HUES48 (cell line): ENCODE measurements around the gene ZNF236.

Experiments
- H3K27ac ChIP-seq: one replicate; pipeline ENCODE4 v1.7.0; 2013; ENCODE audit warnings: low read depth, low read length, inconsistent platforms
- H3K27me3 ChIP-seq: 2 replicates; pipeline ENCODE4 v1.6.1; 2013; ENCODE audit warnings: mild to moderate bottlenecking, low read length; ENCODE audit not compliant: control insufficient read depth, insufficient read depth
- H3K36me3 ChIP-seq: 2 replicates; pipeline ENCODE4 v1.6.1; 2013; ENCODE audit warnings: low read length; ENCODE audit not compliant: control insufficient read depth, insufficient read depth
- H3K4me1 ChIP-seq: 2 replicates; pipeline ENCODE4 v1.6.1; 2013; ENCODE audit warnings: mild to moderate bottlenecking, low read length; ENCODE audit not compliant: control insufficient read depth, insufficient read depth
- H3K4me3 ChIP-seq: 2 replicates; pipeline ENCODE4 v1.5.1; 2013; ENCODE audit warnings: mild to moderate bottlenecking, low read depth, low read length
- H3K9ac ChIP-seq: 2 replicates; pipeline ENCODE4 v1.6.1; 2013; ENCODE audit warnings: mild to moderate bottlenecking, low read depth, low read length, moderate library complexity
- H3K9me3 ChIP-seq: 2 replicates; pipeline ENCODE4 v1.6.1; 2013; ENCODE audit warnings: low read length; ENCODE audit not compliant: control insufficient read depth, insufficient read depth

ZNF236 gene

GRCh38 chr18:76886112-76886511 lies 63.8 kb downstream of the ZNF236 start:
- Histone ChIP-seq H3K27me3 (no peaks in the 10 kb centered on the region), H3K9me3 (no peaks in the 10 kb centered on the region), H3K4me3 (no peak overlapping the region), H3K4me1 (no peaks in the 10 kb centered on the region), H3K36me3 (peaks cover 60% of the 10 kb centered on the region), H3K27ac (no peak overlapping the region), H3K9ac (no peak overlapping the region)

GRCh38 chr18:76889091-76889699 lies 66.8 kb downstream of the ZNF236 start:
- no peaks in the 10 kb centered on the region for H3K4me1 ChIP-seq
- H3K4me3 ChIP-seq: no peak overlapping the region
- H3K27ac ChIP-seq: no peak overlapping the region
- H3K36me3 ChIP-seq: peaks cover 33% of the 10 kb centered on the region
- H3K27me3 ChIP-seq: no peaks in the 10 kb centered on the region
- no peaks in the 10 kb centered on the region for H3K9me3 ChIP-seq
- H3K9ac ChIP-seq: no peak overlapping the region

GRCh38 chr18:76892832-76893231 lies 70.5 kb downstream of the ZNF236 start:
- no peak overlapping the region for H3K4me3 ChIP-seq
- no peak overlapping the region for H3K27ac ChIP-seq
- no peaks in the 10 kb centered on the region for H3K4me1 ChIP-seq
- peaks cover 11% of the 10 kb centered on the region for H3K9me3 ChIP-seq
- H3K27me3 ChIP-seq: no peaks in the 10 kb centered on the region
- H3K9ac ChIP-seq: no peak overlapping the region
- H3K36me3 ChIP-seq: peaks cover 43% of the 10 kb centered on the region

- Histone ChIP-seq H3K27ac (no peak overlapping the region), H3K9me3 (peaks cover 11% of the 10 kb centered on the region), H3K4me1 (no peaks in the 10 kb centered on the region), H3K9ac (no peak overlapping the region), H3K27me3 (no peaks in the 10 kb centered on the region), H3K4me3 (no peak overlapping the region), H3K36me3 (peaks cover 47% of the 10 kb centered on the region)
Observed at GRCh38 chr18:76894566-76895346, 72.4 kb downstream of the ZNF236 start.

- no peaks in the 10 kb centered on the region for H3K27me3 ChIP-seq
- H3K36me3 ChIP-seq: peaks cover 50% of the 10 kb centered on the region
- H3K9me3 ChIP-seq: peaks cover 11% of the 10 kb centered on the region
- no peaks in the 10 kb centered on the region for H3K4me1 ChIP-seq
- no peak overlapping the region for H3K9ac ChIP-seq
- H3K4me3 ChIP-seq: no peak overlapping the region
- H3K27ac ChIP-seq: no peak overlapping the region
Observed at GRCh38 chr18:76895498-76895897, 73.1 kb downstream of the ZNF236 start.

- Histone ChIP-seq H3K9me3 (peaks cover 11% of the 10 kb centered on the region), H3K27me3 (no peaks in the 10 kb centered on the region), H3K27ac (no peak overlapping the region), H3K36me3 (peaks cover 56% of the 10 kb centered on the region), H3K9ac (no peak overlapping the region), H3K4me3 (no peak overlapping the region), H3K4me1 (no peaks in the 10 kb centered on the region)
Observed at GRCh38 chr18:76896677-76897076, 74.3 kb downstream of the ZNF236 start.

- no peak overlapping the region for H3K27ac ChIP-seq
- no peak overlapping the region for H3K4me3 ChIP-seq
- H3K9me3 ChIP-seq: peaks cover 11% of the 10 kb centered on the region
- H3K4me1 ChIP-seq: no peaks in the 10 kb centered on the region
- H3K27me3 ChIP-seq: no peaks in the 10 kb centered on the region
- H3K9ac ChIP-seq: no peak overlapping the region
- peaks cover 56% of the 10 kb centered on the region for H3K36me3 ChIP-seq
Observed at GRCh38 chr18:76897257-76897656, 74.9 kb downstream of the ZNF236 start.

GRCh38 chr18:76903386-76903785 lies 81.0 kb downstream of the ZNF236 start:
- H3K4me3 ChIP-seq: no peak overlapping the region
- H3K9me3 ChIP-seq: no peaks in the 10 kb centered on the region
- H3K36me3 ChIP-seq: peaks cover 53% of the 10 kb centered on the region
- H3K4me1 ChIP-seq: no peaks in the 10 kb centered on the region
- H3K9ac ChIP-seq: no peak overlapping the region
- no peak overlapping the region for H3K27ac ChIP-seq
- H3K27me3 ChIP-seq: no peaks in the 10 kb centered on the region

GRCh38 chr18:76905821-76906220 lies 83.5 kb downstream of the ZNF236 start:
- Histone ChIP-seq H3K27ac (no peak overlapping the region), H3K36me3 (peaks cover 47% of the 10 kb centered on the region), H3K27me3 (no peaks in the 10 kb centered on the region), H3K4me1 (no peaks in the 10 kb centered on the region), H3K9me3 (no peaks in the 10 kb centered on the region), H3K9ac (no peak overlapping the region), H3K4me3 (no peak overlapping the region)

GRCh38 chr18:76908277-76908676 lies 85.9 kb downstream of the ZNF236 start:
- H3K9me3 ChIP-seq: no peaks in the 10 kb centered on the region
- no peak overlapping the region for H3K27ac ChIP-seq
- H3K9ac ChIP-seq: no peak overlapping the region
- H3K36me3 ChIP-seq: peaks cover 67% of the 10 kb centered on the region
- no peaks in the 10 kb centered on the region for H3K27me3 ChIP-seq
- H3K4me3 ChIP-seq: no peak overlapping the region
- H3K4me1 ChIP-seq: no peaks in the 10 kb centered on the region

GRCh38 chr18:76909439-76909838 lies 87.1 kb downstream of the ZNF236 start:
- Histone ChIP-seq H3K4me3 (no peak overlapping the region), H3K9me3 (no peaks in the 10 kb centered on the region), H3K4me1 (no peaks in the 10 kb centered on the region), H3K36me3 (peaks cover 74% of the 10 kb centered on the region), H3K27me3 (no peaks in the 10 kb centered on the region), H3K9ac (no peak overlapping the region), H3K27ac (no peak overlapping the region)
